Measurements from ENCODE around the gene RBP3. TPM values are rescaled to one million over a fixed set of nuclear protein-coding genes. Genes with fewer than 3 reads are reported as not detected.

Gene RBP3
- total and polyA plus RNA-seq, 2 donors (not counting 1 experiment from before 2014, with no cell fraction given): not detected

DNA sequence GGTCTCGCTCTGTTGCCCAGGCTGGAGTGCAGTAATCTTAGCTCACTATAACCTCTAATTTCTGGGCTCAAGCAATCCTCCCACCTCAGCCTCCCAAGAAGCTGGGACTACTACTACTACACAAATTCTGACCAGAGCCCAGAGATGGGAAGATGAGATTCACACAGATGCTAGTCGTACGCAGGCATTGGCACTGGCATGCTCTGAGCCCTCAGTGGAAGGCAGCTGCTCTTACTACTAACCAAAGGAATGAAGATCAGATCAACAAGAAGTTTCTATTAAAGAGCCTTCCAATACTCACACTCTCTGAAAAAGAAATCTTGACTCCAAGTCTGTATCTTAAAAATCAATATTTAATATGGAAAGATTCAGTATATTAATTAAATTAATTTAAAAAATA is 15.2 kb upstream of the RBP3 start:
- Histone ChIP-seq H3K9me3 (ENCODE audit: control insufficient read depth, insufficient read depth, low read depth, low read length) (no peaks in the 10 kb centered on the region), H2AFZ (ENCODE audit: low read length) (no peak overlapping the region), H3K4me2 (ENCODE audit: extremely low read depth, insufficient read depth, low read length) (no peak overlapping the region), H3K27ac (ENCODE audit: insufficient read depth, low read length) (no peak overlapping the region), H3K79me2 (ENCODE audit: control insufficient read depth, insufficient read depth, low read length) (no peaks in the 10 kb centered on the region), H4K20me1 (ENCODE audit: control insufficient read depth, extremely low read depth, insufficient read depth, low read length) (no peaks in the 10 kb centered on the region), H3K4me3 (replicated peaks in 1 of 4; ENCODE audit: control extremely low read depth in 1 of 4, insufficient read depth in 1 of 4, low read depth in 3 of 4, low read length in 4 of 4) (no peak overlapping the region), H3K27me3 (ENCODE audit: control insufficient read depth, insufficient read depth, low read length) (peaks cover 3% of the 10 kb centered on the region), H3K9ac (ENCODE audit: insufficient read depth, low read length) (no peak overlapping the region), H3K36me3 (ENCODE audit: control insufficient read depth, insufficient read depth, low read length) (no peaks in the 10 kb centered on the region), H3K4me1 (ENCODE audit: control insufficient read depth, extremely low read depth, insufficient read depth, low read length) (no peaks in the 10 kb centered on the region)
- DNase-seq (ENCODE audit: low read depth in 2 of 2): no peak
- no peak for TF ChIP-seq EZH2 (IDR thresholded peaks at IDR 0.05; ENCODE audit: low read length, missing control alignments)
- TF ChIP-seq, protein P1, sequence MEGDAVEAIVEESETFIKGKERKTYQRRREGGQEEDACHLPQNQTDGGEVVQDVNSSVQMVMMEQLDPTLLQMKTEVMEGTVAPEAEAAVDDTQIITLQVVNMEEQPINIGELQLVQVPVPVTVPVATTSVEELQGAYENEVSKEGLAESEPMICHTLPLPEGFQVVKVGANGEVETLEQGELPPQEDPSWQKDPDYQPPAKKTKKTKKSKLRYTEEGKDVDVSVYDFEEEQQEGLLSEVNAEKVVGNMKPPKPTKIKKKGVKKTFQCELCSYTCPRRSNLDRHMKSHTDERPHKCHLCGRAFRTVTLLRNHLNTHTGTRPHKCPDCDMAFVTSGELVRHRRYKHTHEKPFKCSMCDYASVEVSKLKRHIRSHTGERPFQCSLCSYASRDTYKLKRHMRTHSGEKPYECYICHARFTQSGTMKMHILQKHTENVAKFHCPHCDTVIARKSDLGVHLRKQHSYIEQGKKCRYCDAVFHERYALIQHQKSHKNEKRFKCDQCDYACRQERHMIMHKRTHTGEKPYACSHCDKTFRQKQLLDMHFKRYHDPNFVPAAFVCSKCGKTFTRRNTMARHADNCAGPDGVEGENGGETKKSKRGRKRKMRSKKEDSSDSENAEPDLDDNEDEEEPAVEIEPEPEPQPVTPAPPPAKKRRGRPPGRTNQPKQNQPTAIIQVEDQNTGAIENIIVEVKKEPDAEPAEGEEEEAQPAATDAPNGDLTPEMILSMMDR (conservative IDR thresholded peaks at IDR 0.05 in 1 of 2, IDR thresholded peaks at IDR 0.05 in 1 of 2; ENCODE audit: low read depth in 1 of 2, low read length in 2 of 2): no peak

DNA sequence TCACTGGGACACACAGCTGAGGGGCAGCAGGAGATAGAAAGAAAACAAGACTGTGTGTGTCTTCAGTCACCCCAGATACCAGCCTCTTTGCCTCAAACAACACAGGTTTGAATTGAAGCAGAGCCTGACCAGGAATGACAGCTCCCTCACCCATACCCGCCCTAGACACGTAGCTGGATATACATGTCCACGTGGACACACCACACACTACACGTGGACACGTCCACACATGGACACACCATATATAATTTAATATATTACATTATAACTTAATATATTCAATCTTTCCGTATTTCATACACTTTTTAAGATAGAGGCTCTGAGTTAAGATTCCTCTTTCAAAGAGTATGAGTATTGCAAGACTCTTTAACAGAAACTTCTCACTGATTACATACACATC is 14.6 kb upstream of the RBP3 start:
- no peaks in the 10 kb centered on the region for H3K79me2 ChIP-seq (ENCODE audit: control insufficient read depth, insufficient read depth, low read length)
- H4K20me1 ChIP-seq (ENCODE audit: control insufficient read depth, extremely low read depth, insufficient read depth, low read length): no peaks in the 10 kb centered on the region
- no peak for TF ChIP-seq EZH2 (IDR thresholded peaks at IDR 0.05; ENCODE audit: low read length, missing control alignments)
- TF ChIP-seq, protein P1 (conservative IDR thresholded peaks at IDR 0.05 in 1 of 2, IDR thresholded peaks at IDR 0.05 in 1 of 2; ENCODE audit: low read depth in 1 of 2, low read length in 2 of 2): no peak
- H3K27me3 ChIP-seq (ENCODE audit: control insufficient read depth, insufficient read depth, low read length): peaks cover 3% of the 10 kb centered on the region
- DNase-seq (ENCODE audit: low read depth in 2 of 2): no peak
- H3K9me3 ChIP-seq (ENCODE audit: control insufficient read depth, insufficient read depth, low read depth, low read length): no peaks in the 10 kb centered on the region
- no peak overlapping the region for H3K9ac ChIP-seq (ENCODE audit: insufficient read depth, low read length)
- H3K4me3 ChIP-seq (replicated peaks in 1 of 4; ENCODE audit: control extremely low read depth in 1 of 4, insufficient read depth in 1 of 4, low read depth in 3 of 4, low read length in 4 of 4): no peak overlapping the region
- no peak overlapping the region for H3K4me2 ChIP-seq (ENCODE audit: extremely low read depth, insufficient read depth, low read length)
- H3K4me1 ChIP-seq (ENCODE audit: control insufficient read depth, extremely low read depth, insufficient read depth, low read length): no peaks in the 10 kb centered on the region
- H3K36me3 ChIP-seq (ENCODE audit: control insufficient read depth, insufficient read depth, low read length): no peaks in the 10 kb centered on the region
- H2AFZ ChIP-seq (ENCODE audit: low read length): no peak overlapping the region
- H3K27ac ChIP-seq (ENCODE audit: insufficient read depth, low read length): no peak overlapping the region

DNA sequence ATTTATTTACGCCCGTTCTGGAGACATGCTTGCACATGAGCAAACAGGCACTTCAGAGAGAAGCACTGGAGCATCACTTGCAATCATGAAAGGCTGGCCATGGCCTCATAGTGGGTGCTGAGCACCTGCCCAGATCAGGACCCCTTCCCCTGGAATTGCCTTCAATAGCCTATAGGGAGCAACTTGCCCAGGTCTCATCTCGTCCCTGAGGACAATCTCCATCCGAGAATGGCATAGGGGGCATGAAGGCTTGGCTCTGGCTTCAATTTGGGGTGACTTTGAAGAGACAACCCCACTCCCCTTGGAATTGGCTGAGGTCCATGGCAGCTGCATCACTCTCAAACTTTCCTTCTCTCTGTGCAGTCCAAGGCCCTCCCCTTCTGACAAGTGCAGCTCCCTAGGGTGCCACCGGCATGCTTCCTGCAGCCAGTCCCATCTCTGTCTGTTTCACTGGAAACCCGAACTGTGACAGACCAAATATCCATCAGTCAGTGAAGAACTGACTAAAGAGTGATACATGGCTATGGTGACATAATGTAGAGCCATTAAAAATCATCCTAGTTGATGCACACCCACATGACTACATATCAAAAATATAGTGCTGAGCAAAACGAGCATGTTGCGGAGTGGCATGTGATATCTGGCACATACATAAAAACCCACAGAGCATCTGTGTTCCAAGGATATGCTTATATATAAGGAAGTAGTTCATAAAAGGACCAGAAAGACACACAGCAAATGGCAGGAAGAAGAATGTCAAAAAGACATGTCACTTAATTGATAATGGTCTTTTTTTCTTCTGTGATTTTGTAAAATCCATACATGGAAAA is 13.5 kb upstream of the RBP3 start:
- H3K4me3 ChIP-seq (replicated peaks in 1 of 4; ENCODE audit: control extremely low read depth in 1 of 4, insufficient read depth in 1 of 4, low read depth in 3 of 4, low read length in 4 of 4): no peak overlapping the region
- H4K20me1 ChIP-seq (ENCODE audit: control insufficient read depth, extremely low read depth, insufficient read depth, low read length): no peaks in the 10 kb centered on the region
- H3K4me1 ChIP-seq (ENCODE audit: control insufficient read depth, extremely low read depth, insufficient read depth, low read length): no peaks in the 10 kb centered on the region
- H3K36me3 ChIP-seq (ENCODE audit: control insufficient read depth, insufficient read depth, low read length): no peaks in the 10 kb centered on the region
- DNase-seq (ENCODE audit: low read depth in 2 of 2): no peak
- H2AFZ ChIP-seq (ENCODE audit: low read length): no peak overlapping the region
- H3K79me2 ChIP-seq (ENCODE audit: control insufficient read depth, insufficient read depth, low read length): no peaks in the 10 kb centered on the region
- H3K9ac ChIP-seq (ENCODE audit: insufficient read depth, low read length): no peak overlapping the region
- H3K27ac ChIP-seq (ENCODE audit: insufficient read depth, low read length): no peak overlapping the region
- H3K27me3 ChIP-seq (ENCODE audit: control insufficient read depth, insufficient read depth, low read length): peaks cover 3% of the 10 kb centered on the region
- no peak for TF ChIP-seq EZH2 (IDR thresholded peaks at IDR 0.05; ENCODE audit: low read length, missing control alignments)
- TF ChIP-seq, protein P1 (conservative IDR thresholded peaks at IDR 0.05 in 1 of 2, IDR thresholded peaks at IDR 0.05 in 1 of 2; ENCODE audit: low read depth in 1 of 2, low read length in 2 of 2): no peak
- H3K4me2 ChIP-seq (ENCODE audit: extremely low read depth, insufficient read depth, low read length): no peak overlapping the region
- no peaks in the 10 kb centered on the region for H3K9me3 ChIP-seq (ENCODE audit: control insufficient read depth, insufficient read depth, low read depth, low read length)

All from fibroblast of lung (primary cell).